ELR (cell line): ENCODE measurements around the gene TNFSF15.

ENCODE experiments used
- DNase-seq: peaks from one replicate; pipeline ENCODE4 v3.0.0-alpha.2; 2015; ENCODE audit warnings: low read depth

Gene TNFSF15

GRCh38 chr9:114787781-114788498, 17.9 kb downstream of the TNFSF15 start:
- DNase-seq, result no peak

- DNase-seq, result no peak
Measured at GRCh38 chr9:114787214-114787613, 18.6 kb downstream of the TNFSF15 start.

GRCh38 chr9:114785866-114786650, 19.8 kb downstream of the TNFSF15 start:
- DNase-seq, result no peak

GRCh38 chr9:114784721-114785279, 21.0 kb downstream of the TNFSF15 start:
- DNase-seq, result no peak

- DNase-seq, result no peak
Measured at GRCh38 chr9:114782586-114782985, 23.3 kb downstream of the TNFSF15 start.

GRCh38 chr9:114779352-114779845, 26.4 kb downstream of the TNFSF15 start:
- DNase-seq, result no peak

- DNase-seq, result no peak
Measured at GRCh38 chr9:114777821-114778609, 27.8 kb downstream of the TNFSF15 start.

GRCh38 chr9:114776683-114777399, 29.0 kb downstream of the TNFSF15 start:
- DNase-seq, result no peak

- DNase-seq, result no peak
Measured at GRCh38 chr9:114775981-114776380, 29.9 kb downstream of the TNFSF15 start.

- DNase-seq, result no peak
Measured at GRCh38 chr9:114775121-114775520, 30.7 kb downstream of the TNFSF15 start.

GRCh38 chr9:114774524-114774923, 31.3 kb downstream of the TNFSF15 start:
- no peak for DNase-seq

- peak; percentile 39 for DNase-seq
Measured at GRCh38 chr9:114771889-114772288, 34.0 kb downstream of the TNFSF15 start.

- no peak for DNase-seq
Measured at GRCh38 chr9:114770991-114771390, 34.8 kb downstream of the TNFSF15 start.

- peak; percentile 38 for DNase-seq
Measured at GRCh38 chr9:114769624-114770023, 36.2 kb downstream of the TNFSF15 start.

- DNase-seq, result no peak
Measured at GRCh38 chr9:114763220-114763619, 42.6 kb downstream of the TNFSF15 start.

GRCh38 chr9:114761523-114761922, 44.3 kb downstream of the TNFSF15 start:
- no peak for DNase-seq

- no peak for DNase-seq
Measured at GRCh38 chr9:114759512-114760341, 46.1 kb downstream of the TNFSF15 start.

GRCh38 chr9:114757984-114758383, 47.9 kb downstream of the TNFSF15 start:
- DNase-seq, result no peak

- no peak for DNase-seq
Measured at GRCh38 chr9:114757395-114757794, 48.4 kb downstream of the TNFSF15 start.

- no peak for DNase-seq
Measured at GRCh38 chr9:114756920-114757319, 48.9 kb downstream of the TNFSF15 start.

GRCh38 chr9:114754581-114754980, 51.3 kb downstream of the TNFSF15 start:
- DNase-seq, result no peak
